Activated T-cell treated with anti-CD3 and anti-CD28 coated beads, Interleukin-2, amount 50 U/mL, for 1 hour (primary cell): ENCODE measurements around the gene ADAM23.

Source experiments
- DNase-seq: peaks from one replicate; pipeline ENCODE4 v3.0.0-alpha.2; 2020

Gene ADAM23

GRCh38 chr2:206572725-206573124, 129.4 kb downstream of the ADAM23 start:
- DNase-seq, result no peak

- no peak for DNase-seq
Measured at GRCh38 chr2:206573793-206574192, 130.5 kb downstream of the ADAM23 start.

GRCh38 chr2:206584323-206585116, 141.2 kb downstream of the ADAM23 start:
- DNase-seq, result no peak

GRCh38 chr2:206585335-206585734, 142.0 kb downstream of the ADAM23 start:
- DNase-seq, result no peak

- DNase-seq, result no peak
Measured at GRCh38 chr2:206586609-206587008, 143.3 kb downstream of the ADAM23 start.

- DNase-seq, result no peak
Measured at GRCh38 chr2:206597717-206598218, 154.4 kb downstream of the ADAM23 start.

- no peak for DNase-seq
Measured at GRCh38 chr2:206603243-206603642, 159.9 kb downstream of the ADAM23 start.

- no peak for DNase-seq
Measured at GRCh38 chr2:206610451-206610850, 167.1 kb downstream of the ADAM23 start.

GRCh38 chr2:206611191-206611590, 167.9 kb downstream of the ADAM23 start:
- DNase-seq, result no peak

- DNase-seq, result no peak
Measured at GRCh38 chr2:206611736-206612135, 168.4 kb downstream of the ADAM23 start.

- no peak for DNase-seq
Measured at GRCh38 chr2:206614811-206615210, 171.5 kb downstream of the ADAM23 start.

GRCh38 chr2:206615417-206616089, 172.2 kb downstream of the ADAM23 start:
- no peak for DNase-seq

- DNase-seq, result no peak
Measured at GRCh38 chr2:206616151-206616550, 172.8 kb downstream of the ADAM23 start.

GRCh38 chr2:206619011-206619410, 175.7 kb downstream of the ADAM23 start:
- no peak for DNase-seq

- no peak for DNase-seq
Measured at GRCh38 chr2:206626108-206626507, 182.8 kb downstream of the ADAM23 start.

- DNase-seq, result no peak
Measured at GRCh38 chr2:206627632-206628031, 184.3 kb downstream of the ADAM23 start.

GRCh38 chr2:206631340-206631739, 188.0 kb downstream of the ADAM23 start:
- no peak for DNase-seq

- DNase-seq, result no peak
Measured at GRCh38 chr2:206635015-206635414, 191.7 kb downstream of the ADAM23 start.

GRCh38 chr2:206639636-206640035, 196.3 kb downstream of the ADAM23 start:
- no peak for DNase-seq

GRCh38 chr2:206641226-206641625, 197.9 kb downstream of the ADAM23 start:
- no peak for DNase-seq

GRCh38 chr2:206642075-206643025, 199.0 kb downstream of the ADAM23 start, which contains the start of gene FAM237A:
Gene FAM237A (plus strand): TSS chr2:206642487. CDS start chr2:206644237, 1,750 bp downstream.
- DNase-seq, result no peak

- DNase-seq, result no peak
Measured at GRCh38 chr2:206647985-206648384, 204.7 kb downstream of the ADAM23 start.

GRCh38 chr2:206657087-206657486, 213.8 kb downstream of the ADAM23 start:
- no peak for DNase-seq
